LNCAP (cell line): ENCODE measurements around the gene ZC3H11A.

Experiments
- TF ChIP-seq, protein P1 (sequence below): fragments of 450-650 bp; IDR thresholded peaks from 2 replicates; pipeline ENCODE4 v1.5.1; 2017; ENCODE audit warnings: mild to moderate bottlenecking

The ZC3H11A gene

DNA sequence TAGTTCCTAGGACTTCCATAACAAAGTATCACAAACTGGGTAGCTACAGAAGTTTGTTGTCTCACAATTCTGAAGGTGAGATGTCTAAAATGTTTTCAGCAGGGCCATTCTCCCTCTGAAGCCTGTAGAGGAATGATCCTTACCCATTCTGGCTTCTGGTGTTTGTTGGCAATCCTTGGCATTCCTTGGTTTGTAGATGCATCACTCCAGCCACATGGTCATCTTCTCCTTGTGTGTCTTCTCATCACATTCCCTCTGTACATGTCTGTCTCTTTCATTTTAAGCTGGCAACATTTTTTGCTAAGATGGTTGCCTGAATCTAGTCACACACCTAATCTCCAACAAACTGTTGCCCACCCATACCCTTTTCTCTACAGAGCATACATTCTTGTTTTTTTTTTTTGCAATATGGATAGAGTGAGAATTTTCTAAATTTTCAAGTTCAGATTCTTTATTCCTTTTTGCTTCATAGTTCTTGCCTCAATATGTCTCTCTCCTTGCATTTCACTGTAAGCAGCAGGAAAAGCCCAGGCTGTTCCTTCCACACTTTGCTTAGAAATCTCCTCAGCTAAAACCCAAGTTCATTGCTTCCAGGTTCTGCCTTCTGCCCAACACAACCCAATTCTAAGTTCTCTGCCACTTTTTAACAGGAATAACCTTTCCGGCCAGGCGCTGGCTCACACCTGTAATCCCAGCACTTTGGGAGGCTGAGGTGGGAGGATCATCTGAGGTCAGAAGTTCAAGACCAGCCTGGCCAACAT, 18.3 kb downstream of the ZC3H11A start:
- TF ChIP-seq, protein P1, sequence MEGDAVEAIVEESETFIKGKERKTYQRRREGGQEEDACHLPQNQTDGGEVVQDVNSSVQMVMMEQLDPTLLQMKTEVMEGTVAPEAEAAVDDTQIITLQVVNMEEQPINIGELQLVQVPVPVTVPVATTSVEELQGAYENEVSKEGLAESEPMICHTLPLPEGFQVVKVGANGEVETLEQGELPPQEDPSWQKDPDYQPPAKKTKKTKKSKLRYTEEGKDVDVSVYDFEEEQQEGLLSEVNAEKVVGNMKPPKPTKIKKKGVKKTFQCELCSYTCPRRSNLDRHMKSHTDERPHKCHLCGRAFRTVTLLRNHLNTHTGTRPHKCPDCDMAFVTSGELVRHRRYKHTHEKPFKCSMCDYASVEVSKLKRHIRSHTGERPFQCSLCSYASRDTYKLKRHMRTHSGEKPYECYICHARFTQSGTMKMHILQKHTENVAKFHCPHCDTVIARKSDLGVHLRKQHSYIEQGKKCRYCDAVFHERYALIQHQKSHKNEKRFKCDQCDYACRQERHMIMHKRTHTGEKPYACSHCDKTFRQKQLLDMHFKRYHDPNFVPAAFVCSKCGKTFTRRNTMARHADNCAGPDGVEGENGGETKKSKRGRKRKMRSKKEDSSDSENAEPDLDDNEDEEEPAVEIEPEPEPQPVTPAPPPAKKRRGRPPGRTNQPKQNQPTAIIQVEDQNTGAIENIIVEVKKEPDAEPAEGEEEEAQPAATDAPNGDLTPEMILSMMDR, result no peak

DNA sequence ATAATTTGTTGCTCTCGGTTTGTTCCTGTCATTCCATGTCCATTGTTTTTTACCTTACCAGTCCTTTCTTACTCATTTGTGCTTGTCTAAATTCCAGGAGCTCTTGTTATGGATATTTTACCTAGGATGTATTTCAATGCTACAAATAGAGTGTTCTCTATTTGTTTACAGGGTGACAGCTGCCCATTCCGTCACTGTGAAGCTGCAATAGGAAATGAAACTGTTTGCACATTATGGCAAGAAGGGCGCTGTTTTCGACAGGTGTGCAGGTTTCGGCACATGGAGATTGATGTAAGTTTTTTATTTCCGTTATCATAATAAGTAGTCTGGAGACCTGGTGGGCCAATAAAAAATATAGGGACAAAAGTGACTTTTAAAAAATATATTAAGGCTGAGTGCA, 23.0 kb downstream of the ZC3H11A start:
- TF ChIP-seq, protein P1, result no peak

DNA sequence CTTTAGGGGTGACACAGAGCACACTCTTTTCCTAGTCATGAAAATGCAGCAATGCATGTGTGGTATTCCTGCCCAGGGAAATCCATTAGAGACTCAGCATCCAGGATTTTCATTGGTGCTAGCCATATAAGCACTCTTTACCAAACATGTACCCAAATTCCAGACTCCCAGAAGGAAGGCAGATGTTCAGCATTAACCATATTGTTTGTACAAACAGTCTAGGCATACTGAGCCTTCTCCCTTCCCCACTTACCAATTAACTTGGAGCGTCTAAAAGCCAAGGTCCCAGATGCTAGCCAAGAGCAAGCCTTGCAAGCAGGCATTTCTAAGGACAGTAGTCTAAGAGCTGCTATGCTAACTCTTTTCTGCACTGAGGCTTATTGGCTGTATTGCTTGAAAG, 27.9 kb downstream of the ZC3H11A start:
- TF ChIP-seq, protein P1, result no peak

DNA sequence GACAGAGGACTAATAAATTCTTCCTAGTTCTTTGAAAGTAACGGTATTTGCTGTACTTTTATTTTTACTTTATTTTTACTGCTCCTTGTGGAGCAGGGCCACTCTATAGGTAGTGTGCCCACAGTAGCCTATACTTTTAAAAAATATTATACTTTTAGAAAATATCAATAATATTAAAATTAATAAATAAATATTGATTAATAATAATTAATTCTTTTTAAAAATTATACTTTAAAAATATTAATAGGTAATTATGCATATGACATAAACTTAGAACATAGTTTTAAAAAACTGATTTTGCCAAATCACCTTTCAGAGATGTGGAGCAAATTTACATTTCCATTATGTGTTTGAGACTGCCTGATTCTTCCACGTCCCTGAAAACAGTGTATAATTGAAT, 30.8 kb downstream of the ZC3H11A start:
- TF ChIP-seq, protein P1, result no peak

DNA sequence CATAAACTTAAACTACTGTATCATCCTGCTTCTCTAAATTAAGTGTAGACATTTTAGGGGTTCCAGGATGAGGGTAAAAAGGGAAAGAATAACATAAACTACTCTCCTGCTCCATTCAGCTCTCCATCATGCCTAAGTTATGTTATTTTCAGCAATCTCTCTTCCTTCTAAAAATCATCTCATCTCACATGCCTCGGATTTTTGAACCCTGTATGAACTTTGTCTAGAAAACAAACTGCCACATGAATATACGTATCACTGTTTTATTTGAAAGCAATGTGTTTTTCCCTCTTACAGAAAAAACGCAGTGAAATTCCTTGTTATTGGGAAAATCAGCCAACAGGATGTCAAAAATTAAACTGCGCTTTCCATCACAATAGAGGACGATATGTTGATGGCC, 32.6 kb downstream of the ZC3H11A start:
- TF ChIP-seq, protein P1, result no peak

DNA sequence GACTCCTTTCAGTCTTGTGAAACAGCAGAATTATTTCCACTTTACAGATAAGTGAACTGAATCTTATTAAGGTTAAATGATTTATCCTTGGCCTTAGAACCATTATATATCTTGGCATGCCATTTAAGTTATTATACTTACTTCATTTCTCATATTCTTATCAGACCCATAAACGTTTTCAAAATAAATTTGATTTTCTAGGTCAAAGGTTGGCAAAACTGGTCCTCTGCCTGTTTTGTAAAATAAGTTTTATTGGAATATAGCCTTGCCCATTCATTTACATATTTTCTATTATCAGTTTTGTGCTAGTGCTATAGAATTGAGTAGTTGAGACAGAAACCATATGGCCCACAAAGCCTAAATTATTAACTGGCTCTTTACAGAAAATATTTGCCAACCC, 33.1 kb downstream of the ZC3H11A start:
- TF ChIP-seq, protein P1, result no peak

DNA sequence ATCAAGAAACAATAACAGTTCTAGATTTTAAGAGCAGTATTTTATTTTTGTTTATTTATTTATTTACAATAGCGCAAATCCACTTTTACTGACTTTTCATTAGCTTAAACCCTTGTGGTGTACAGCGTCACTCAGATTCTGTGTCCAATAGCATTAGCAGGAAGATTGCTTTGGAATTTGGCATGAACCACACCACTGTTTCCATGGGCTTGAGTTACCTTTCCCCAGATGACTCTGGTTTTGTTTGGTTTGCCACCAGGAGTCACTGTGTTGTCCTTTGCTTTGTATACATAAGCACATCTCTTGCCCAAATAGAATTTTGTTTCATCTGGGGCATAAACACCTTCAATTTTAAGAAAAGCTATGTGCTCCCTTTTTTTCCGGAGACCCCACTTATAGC, 40.1 kb downstream of the ZC3H11A start:
- TF ChIP-seq, protein P1, result no peak

DNA sequence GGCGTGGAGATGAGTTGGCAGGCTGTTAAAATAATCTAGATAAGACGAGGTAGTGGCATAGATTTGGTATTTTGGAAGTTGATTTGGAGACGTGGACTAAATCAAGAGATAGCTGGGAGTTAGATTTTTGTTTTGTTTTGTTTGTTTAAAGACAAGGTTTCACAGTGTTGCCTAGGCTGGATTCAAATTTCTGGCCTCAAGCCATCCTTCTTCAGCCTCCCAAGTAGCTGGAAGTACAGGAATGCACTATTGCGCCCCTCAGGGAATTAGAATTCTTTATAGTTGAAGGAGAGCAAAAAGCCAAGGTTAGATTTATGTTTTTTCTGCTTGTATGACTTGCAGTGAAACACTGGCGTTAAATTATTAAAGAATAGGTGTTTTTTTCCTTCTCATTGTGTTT, 43.7 kb downstream of the ZC3H11A start:
- TF ChIP-seq, protein P1, result no peak; the same call in 1 of the 2 replicates
